ENCODE results near the gene HDC. TPM values are rescaled to one million over a fixed set of nuclear protein-coding genes. Genes with fewer than 3 reads are reported as not detected.

Gene HDC
- polyA plus RNA-seq, 1 of the 3 experiments (the other 2 are of a cell fraction), result not detected

DNA sequence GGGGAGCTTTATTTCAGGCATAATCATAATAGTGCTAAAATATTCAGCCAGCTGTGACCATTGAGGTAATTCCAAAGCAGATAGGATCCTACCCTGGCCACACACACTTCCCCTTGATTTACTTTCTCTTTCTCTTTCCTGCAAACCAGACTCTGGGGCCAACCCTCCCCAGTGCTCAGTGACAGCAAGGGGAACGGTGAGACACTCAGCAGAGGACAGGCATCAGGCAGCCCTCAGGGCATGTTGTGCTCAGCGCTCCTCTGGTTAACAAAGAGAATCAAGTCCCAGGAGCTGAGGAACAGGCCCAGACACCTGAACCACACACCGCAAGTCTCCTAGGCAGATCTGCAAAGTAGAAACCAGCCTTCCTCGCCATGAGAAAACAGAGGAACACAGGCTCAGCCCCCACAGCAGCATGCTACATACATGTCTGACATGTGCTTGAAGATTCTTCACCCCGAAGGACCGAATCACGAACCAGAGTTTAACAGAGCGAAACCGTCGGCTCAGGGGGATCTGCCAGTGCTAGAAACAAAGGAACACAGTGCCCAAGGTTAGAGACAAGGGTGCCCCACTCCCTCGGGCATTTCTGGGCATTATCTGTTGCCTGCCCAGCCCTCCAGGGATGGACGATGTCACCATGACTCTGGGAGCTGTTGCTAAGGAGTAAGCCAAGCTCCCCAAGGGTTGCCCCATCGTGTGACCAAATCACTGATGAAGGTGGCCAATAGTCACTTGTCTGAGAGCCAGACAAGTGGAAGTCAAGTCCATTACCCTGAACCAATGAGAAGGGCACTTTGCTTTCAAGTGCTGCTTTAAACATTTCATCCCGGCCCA is 17.5 kb downstream of the HDC start:
- Histone ChIP-seq H2AFZ (ENCODE audit: low read depth) (no peak overlapping the region), H3K79me2 (ENCODE audit: insufficient read depth) (no peaks in the 10 kb centered on the region), H3K9ac (no peak overlapping the region), H3K9me3 (no peaks in the 10 kb centered on the region), H3F3A (replicated peaks; ENCODE audit: insufficient read depth) (no peaks in the 10 kb centered on the region), H3K27me3 (ENCODE audit: insufficient read depth) (no peaks in the 10 kb centered on the region), H3K4me3 (ENCODE audit: low read depth in 2 of 2, low read length in 1 of 2) (no peak overlapping the region), H3K27ac (ENCODE audit: low read depth in 2 of 2, low read length in 1 of 2) (no peak overlapping the region), H4K20me1 (ENCODE audit: insufficient read depth) (no peaks in the 10 kb centered on the region), H3K36me3 (replicated peaks in 1 of 2; ENCODE audit: control insufficient read depth in 1 of 2, insufficient read depth in 2 of 2, low read length in 1 of 2) (no peaks in the 10 kb centered on the region), H3K4me2 (no peak overlapping the region), H3K9me2 (no peaks in the 10 kb centered on the region), H3K4me1 (ENCODE audit: control insufficient read depth in 1 of 2, insufficient read depth in 2 of 2, low read depth in 1 of 2, low read length in 1 of 2) (peaks cover 0 to 7% of the 10 kb centered on the region in 2 experiments; a peak in 1 of 4 replicates)
- ChIA-PET CTCF (interaction anchor here (1.2 kb wide), 1 partner anchor 10 kb away, joined by 3 read pairs; no protein-coding TSS in a partner anchor), POLR2A (no interaction called here)
- 85% methylated on average over 12 of the region's 14 CpGs for WGBS (ENCODE audit: low lambda C conversion rate)
- DNase-seq, result no peak
- no peak for TF ChIP-seq SMC3 (IDR thresholded peaks at IDR 0.05; ENCODE audit: low read depth, low read length)
- TF ChIP-seq EP300 (IDR thresholded peaks at IDR 0.05; ENCODE audit: borderline replicate concordance in 1 of 2, low read depth in 1 of 2, low read length in 1 of 2), result no peak
- TF ChIP-seq, protein P1, sequence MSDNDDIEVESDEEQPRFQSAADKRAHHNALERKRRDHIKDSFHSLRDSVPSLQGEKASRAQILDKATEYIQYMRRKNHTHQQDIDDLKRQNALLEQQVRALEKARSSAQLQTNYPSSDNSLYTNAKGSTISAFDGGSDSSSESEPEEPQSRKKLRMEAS (IDR thresholded peaks at IDR 0.05; ENCODE audit: low read depth), result no peak
- TF ChIP-seq, protein P2, sequence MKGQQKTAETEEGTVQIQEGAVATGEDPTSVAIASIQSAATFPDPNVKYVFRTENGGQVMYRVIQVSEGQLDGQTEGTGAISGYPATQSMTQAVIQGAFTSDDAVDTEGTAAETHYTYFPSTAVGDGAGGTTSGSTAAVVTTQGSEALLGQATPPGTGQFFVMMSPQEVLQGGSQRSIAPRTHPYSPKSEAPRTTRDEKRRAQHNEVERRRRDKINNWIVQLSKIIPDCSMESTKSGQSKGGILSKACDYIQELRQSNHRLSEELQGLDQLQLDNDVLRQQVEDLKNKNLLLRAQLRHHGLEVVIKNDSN (IDR thresholded peaks at IDR 0.05; ENCODE audit: borderline replicate concordance, low read depth), result no peak
- no peak for TF ChIP-seq POLR2AphosphoS5 (IDR thresholded peaks at IDR 0.05; ENCODE audit: low read depth, low read length)
- TF ChIP-seq, protein P3, sequence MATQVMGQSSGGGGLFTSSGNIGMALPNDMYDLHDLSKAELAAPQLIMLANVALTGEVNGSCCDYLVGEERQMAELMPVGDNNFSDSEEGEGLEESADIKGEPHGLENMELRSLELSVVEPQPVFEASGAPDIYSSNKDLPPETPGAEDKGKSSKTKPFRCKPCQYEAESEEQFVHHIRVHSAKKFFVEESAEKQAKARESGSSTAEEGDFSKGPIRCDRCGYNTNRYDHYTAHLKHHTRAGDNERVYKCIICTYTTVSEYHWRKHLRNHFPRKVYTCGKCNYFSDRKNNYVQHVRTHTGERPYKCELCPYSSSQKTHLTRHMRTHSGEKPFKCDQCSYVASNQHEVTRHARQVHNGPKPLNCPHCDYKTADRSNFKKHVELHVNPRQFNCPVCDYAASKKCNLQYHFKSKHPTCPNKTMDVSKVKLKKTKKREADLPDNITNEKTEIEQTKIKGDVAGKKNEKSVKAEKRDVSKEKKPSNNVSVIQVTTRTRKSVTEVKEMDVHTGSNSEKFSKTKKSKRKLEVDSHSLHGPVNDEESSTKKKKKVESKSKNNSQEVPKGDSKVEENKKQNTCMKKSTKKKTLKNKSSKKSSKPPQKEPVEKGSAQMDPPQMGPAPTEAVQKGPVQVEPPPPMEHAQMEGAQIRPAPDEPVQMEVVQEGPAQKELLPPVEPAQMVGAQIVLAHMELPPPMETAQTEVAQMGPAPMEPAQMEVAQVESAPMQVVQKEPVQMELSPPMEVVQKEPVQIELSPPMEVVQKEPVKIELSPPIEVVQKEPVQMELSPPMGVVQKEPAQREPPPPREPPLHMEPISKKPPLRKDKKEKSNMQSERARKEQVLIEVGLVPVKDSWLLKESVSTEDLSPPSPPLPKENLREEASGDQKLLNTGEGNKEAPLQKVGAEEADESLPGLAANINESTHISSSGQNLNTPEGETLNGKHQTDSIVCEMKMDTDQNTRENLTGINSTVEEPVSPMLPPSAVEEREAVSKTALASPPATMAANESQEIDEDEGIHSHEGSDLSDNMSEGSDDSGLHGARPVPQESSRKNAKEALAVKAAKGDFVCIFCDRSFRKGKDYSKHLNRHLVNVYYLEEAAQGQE (IDR thresholded peaks at IDR 0.05; ENCODE audit: low read depth, low read length), result no peak
- TF ChIP-seq NFIC (IDR thresholded peaks at IDR 0.05; ENCODE audit: borderline replicate concordance), result no peak
- TF ChIP-seq SIN3A (IDR thresholded peaks at IDR 0.05; ENCODE audit: borderline replicate concordance, low read depth, low read length), result no peak
- TF ChIP-seq GABPA (IDR thresholded peaks at IDR 0.05; ENCODE audit: low read depth), result no peak
- TF ChIP-seq FOXJ3 (CRISPR knock-in tag; IDR thresholded peaks at IDR 0.05), result no peak
- no peak for TF ChIP-seq JUND (IDR thresholded peaks at IDR 0.05)
- no peak for TF ChIP-seq ELF1 (IDR thresholded peaks at IDR 0.05)
- no peak for TF ChIP-seq ZBTB33 (IDR thresholded peaks at IDR 0.05; ENCODE audit: borderline replicate concordance, low read depth)
- TF ChIP-seq CHD2 (IDR thresholded peaks at IDR 0.05; ENCODE audit: low read length, partially characterized antibody), result no peak
- TF ChIP-seq TCF12 (IDR thresholded peaks at IDR 0.05), result no peak
- no peak for TF ChIP-seq FOXM1 (IDR thresholded peaks at IDR 0.05; ENCODE audit: low read depth)
- no peak for TF ChIP-seq GATA2 (CRISPR knock-in tag; IDR thresholded peaks at IDR 0.05)
- no peak for TF ChIP-seq RCOR1 (IDR thresholded peaks at IDR 0.05; ENCODE audit: low read length)
- no peak for TF ChIP-seq CTCF (IDR thresholded peaks at IDR 0.05)
- TF ChIP-seq RXRA (IDR thresholded peaks at IDR 0.05; ENCODE audit: borderline replicate concordance, low read depth), result no peak

Data from SK-N-SH (cell line).